HL-60 (cell line): ENCODE results near the gene PDE4B.
"Not testable (repeated sequence)": the region's sequence is repeated elsewhere in the genome, so short reads cannot be mapped to it uniquely, and the experiment has no call there.

Source experiments
- DNase-seq, 2 experiments: peaks; one replicate each; pipeline ENCODE4 v3.0.0-alpha.2; 2010 to 2020; ENCODE audit warnings: low read depth in 1 of 2, low spot score in 1 of 2
- H3K27ac ChIP-seq: fragments of 250-450 bp; sonication (Bioruptor Pico); replicated peaks from 2 replicates; pipeline ENCODE4 v1.5.1; 2020; ENCODE audit warnings: mild to moderate bottlenecking, moderate library complexity
- H3K27me3 ChIP-seq: fragments of 250-450 bp; sonication (Bioruptor Pico); 2 replicates; pipeline ENCODE4 v1.5.1; 2021; ENCODE audit warnings: mild to moderate bottlenecking, moderate library complexity; ENCODE audit not compliant: insufficient read depth, poor library complexity, severe bottlenecking
- H3K4me3 ChIP-seq: replicated peaks from 2 replicates; pipeline ENCODE4 v1.5.1; 2011; ENCODE audit warnings: mild to moderate bottlenecking, control low read depth, low read length; ENCODE audit not compliant: insufficient read depth
- GABPA ChIP-seq: IDR thresholded peaks from 2 replicates; pipeline ENCODE4 v1.6.1; 2012; ENCODE audit warnings: low read depth
- POLR2AphosphoS5 ChIP-seq: IDR thresholded peaks from 2 replicates; pipeline ENCODE4 v1.6.1; 2012; ENCODE audit warnings: low read depth
- SPI1 ChIP-seq: IDR thresholded peaks from 2 replicates; pipeline ENCODE4 v1.6.1; 2012; ENCODE audit warnings: low read depth, mild to moderate bottlenecking, borderline replicate concordance
- TF ChIP-seq, protein P1 (sequence below): IDR thresholded peaks from one replicate; pipeline ENCODE4 v1.5.1; 2011; ENCODE audit warnings: low read length, control low read depth, inconsistent platforms; ENCODE audit not compliant: insufficient read depth
- TF ChIP-seq, protein P2 (sequence below): IDR thresholded peaks from 2 replicates; pipeline ENCODE4 v1.6.1; 2012; ENCODE audit warnings: low read depth; ENCODE audit not compliant: insufficient replicate concordance

Gene PDE4B

DNA sequence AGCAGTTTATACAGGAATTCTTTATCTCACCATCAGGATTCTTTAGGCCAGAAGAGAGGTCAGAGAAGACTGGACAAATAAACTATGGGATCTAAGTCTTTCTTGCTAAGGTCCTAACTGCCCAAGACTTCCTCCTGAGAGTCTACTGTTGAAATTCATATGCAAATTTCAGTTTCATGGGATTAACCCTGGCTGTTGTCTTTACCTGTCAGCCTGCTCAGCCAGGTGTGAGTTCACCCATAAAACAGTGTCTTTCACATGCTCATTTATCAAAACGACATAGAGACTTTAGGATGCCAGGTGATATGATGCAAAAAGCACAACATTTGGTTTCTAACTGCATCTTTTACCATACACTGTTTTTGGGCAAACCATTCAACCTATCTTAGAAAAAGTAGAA lies 211.0 kb downstream of the PDE4B start:
- Histone ChIP-seq H3K4me3 (no peak overlapping the region), H3K27me3 (no peaks in the 10 kb centered on the region), H3K27ac (no peak overlapping the region)
- DNase-seq, result no peak
- TF ChIP-seq GABPA (no peak), SPI1 (no peak), POLR2AphosphoS5 (no peak)
- TF ChIP-seq, protein P1, sequence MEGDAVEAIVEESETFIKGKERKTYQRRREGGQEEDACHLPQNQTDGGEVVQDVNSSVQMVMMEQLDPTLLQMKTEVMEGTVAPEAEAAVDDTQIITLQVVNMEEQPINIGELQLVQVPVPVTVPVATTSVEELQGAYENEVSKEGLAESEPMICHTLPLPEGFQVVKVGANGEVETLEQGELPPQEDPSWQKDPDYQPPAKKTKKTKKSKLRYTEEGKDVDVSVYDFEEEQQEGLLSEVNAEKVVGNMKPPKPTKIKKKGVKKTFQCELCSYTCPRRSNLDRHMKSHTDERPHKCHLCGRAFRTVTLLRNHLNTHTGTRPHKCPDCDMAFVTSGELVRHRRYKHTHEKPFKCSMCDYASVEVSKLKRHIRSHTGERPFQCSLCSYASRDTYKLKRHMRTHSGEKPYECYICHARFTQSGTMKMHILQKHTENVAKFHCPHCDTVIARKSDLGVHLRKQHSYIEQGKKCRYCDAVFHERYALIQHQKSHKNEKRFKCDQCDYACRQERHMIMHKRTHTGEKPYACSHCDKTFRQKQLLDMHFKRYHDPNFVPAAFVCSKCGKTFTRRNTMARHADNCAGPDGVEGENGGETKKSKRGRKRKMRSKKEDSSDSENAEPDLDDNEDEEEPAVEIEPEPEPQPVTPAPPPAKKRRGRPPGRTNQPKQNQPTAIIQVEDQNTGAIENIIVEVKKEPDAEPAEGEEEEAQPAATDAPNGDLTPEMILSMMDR, result no peak
- TF ChIP-seq, protein P2, sequence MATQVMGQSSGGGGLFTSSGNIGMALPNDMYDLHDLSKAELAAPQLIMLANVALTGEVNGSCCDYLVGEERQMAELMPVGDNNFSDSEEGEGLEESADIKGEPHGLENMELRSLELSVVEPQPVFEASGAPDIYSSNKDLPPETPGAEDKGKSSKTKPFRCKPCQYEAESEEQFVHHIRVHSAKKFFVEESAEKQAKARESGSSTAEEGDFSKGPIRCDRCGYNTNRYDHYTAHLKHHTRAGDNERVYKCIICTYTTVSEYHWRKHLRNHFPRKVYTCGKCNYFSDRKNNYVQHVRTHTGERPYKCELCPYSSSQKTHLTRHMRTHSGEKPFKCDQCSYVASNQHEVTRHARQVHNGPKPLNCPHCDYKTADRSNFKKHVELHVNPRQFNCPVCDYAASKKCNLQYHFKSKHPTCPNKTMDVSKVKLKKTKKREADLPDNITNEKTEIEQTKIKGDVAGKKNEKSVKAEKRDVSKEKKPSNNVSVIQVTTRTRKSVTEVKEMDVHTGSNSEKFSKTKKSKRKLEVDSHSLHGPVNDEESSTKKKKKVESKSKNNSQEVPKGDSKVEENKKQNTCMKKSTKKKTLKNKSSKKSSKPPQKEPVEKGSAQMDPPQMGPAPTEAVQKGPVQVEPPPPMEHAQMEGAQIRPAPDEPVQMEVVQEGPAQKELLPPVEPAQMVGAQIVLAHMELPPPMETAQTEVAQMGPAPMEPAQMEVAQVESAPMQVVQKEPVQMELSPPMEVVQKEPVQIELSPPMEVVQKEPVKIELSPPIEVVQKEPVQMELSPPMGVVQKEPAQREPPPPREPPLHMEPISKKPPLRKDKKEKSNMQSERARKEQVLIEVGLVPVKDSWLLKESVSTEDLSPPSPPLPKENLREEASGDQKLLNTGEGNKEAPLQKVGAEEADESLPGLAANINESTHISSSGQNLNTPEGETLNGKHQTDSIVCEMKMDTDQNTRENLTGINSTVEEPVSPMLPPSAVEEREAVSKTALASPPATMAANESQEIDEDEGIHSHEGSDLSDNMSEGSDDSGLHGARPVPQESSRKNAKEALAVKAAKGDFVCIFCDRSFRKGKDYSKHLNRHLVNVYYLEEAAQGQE, result no peak

DNA sequence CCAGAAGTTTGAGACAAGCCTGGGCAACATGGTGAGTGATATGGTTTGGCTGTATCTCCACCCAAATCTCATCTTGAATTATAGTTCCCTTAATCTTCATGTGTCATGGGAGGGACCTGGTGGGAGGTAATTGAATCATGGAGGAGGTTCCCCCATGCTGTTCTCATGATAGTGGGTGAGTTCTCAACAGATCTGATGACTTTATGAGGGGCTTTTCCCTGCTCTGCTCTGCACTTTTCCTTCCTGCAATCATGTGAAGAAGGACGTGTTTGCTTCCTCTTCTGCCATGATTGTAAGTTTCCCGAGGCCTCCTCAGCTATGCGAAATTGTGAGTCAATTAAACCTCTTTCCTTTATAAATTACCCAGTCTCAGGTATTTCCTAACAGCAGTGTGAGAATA lies 213.8 kb downstream of the PDE4B start:
- not testable (repeated sequence) for H3K27ac ChIP-seq, H3K4me3 ChIP-seq, H3K27me3 ChIP-seq, DNase-seq

DNA sequence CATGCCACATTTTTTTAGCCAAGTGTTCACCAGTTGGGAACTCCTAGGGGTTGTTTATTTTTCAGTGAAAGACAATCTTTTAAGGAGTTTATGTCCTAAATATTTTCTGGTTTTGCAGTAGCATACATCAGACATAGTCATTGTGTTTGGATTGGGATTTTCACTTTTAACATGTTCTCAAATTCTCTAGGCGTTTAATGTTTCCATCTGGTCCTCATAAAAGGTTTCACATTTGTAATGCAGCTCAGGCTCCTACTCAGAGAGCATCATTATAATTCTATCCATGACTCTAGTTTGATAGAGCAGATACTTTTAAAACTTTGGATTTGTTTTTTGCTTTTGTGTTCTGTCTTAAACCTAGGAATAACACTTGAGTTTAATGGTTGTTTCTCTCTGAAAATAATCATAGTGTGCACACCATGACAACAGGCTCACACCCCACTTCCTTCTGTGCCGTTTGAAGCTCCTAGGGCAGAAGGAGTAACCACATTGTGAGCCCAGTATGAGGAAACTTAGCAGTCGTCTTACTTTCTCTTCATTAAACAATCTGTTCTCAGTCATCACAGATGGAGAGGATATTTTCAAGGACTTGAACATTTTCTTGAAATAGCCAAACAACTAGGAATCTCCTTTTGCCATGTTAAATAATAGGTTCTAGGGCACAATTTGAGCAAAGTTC lies 219.6 kb downstream of the PDE4B start:
- no peaks in the 10 kb centered on the region for H3K27me3 ChIP-seq
- no peak overlapping the region for H3K27ac ChIP-seq
- TF ChIP-seq, protein P1, result no peak
- no peak for TF ChIP-seq POLR2AphosphoS5
- peak; percentile 26; the same call in 1 of the 2 replicates for TF ChIP-seq SPI1
- no peak for TF ChIP-seq GABPA
- TF ChIP-seq, protein P2, result no peak
- DNase-seq, result peak; percentile 35 to 46
- no peak overlapping the region for H3K4me3 ChIP-seq

DNA sequence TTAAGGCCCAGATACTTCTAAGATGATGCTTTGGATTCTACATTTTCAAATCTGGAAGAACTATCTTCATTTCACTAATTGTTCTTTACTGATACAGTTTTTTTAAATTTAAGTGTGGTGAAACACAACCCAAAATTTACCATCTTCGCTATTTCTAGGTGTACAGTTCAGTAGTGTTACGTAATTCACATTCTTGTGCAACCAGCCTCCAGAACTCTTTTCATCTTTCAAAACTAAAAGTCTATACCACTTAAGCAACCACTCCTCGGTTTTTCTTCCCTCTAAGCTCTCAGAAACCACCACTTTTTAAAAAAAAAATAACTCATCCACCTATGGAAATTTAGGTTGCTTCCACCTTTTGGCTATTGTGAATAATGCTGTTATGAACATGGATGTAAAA lies 220.7 kb downstream of the PDE4B start:
- H3K27ac ChIP-seq, result no peak overlapping the region
- peak; percentile 46 to 86 for DNase-seq
- TF ChIP-seq GABPA (no peak), SPI1 (no peak), POLR2AphosphoS5 (no peak)
- TF ChIP-seq, protein P1, result no peak
- TF ChIP-seq, protein P2, result no peak
- H3K27me3 ChIP-seq, result no peaks in the 10 kb centered on the region
- no peak overlapping the region for H3K4me3 ChIP-seq
